GM21717 (cell line): Measurements from ENCODE around the gene WFDC11.
"Not testable (repeated sequence)": the region's sequence is repeated elsewhere in the genome, so short reads cannot be mapped to it uniquely, and the experiment has no call there.

Experiments used
- ATAC-seq: cut with Tn5 transposase; IDR thresholded peaks from one replicate; pipeline ENCODE4 v1.9.1; 2021; ENCODE audit warnings: mild to moderate bottlenecking, moderate library complexity; ENCODE audit not compliant: unreplicated experiment

Gene WFDC11

DNA sequence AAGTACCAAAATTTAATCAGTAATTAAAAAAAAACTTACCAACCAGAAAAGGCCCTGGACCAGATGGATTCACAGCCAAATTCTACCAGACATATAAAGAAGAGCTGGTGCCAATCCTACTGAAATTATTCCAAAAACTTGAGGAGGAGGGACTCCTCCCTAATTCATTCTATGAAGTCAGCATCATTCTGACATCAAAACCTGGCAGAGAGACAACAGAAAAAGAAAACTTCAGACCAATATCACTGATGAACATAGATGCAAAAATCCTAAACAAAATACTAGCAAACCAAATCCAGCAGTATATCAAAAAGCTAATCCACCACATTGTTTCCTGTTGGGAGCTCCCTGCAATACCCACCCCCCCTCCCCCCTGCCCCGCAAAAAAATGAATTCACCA lies at the start of gene WFDC11:
Gene WFDC11 (minus strand): TSS at position 101 of the 400 bp plus-strand sequence. CDS start 19,639 bp downstream, outside the sequence.
- no peak for ATAC-seq

GRCh38 chr20:45716141-45716688 lies 46.2 kb upstream of the WFDC11 start:
- ATAC-seq = not testable (repeated sequence)

- no peak for ATAC-seq
These were observed 35.1 kb upstream of the WFDC11 start, which contains the start of gene WFDC10B for GRCh38 chr20:45704969-45705637. Gene WFDC10B (minus strand): TSS chr20:45705019. CDS start chr20:45685992, 19,027 bp downstream.

DNA sequence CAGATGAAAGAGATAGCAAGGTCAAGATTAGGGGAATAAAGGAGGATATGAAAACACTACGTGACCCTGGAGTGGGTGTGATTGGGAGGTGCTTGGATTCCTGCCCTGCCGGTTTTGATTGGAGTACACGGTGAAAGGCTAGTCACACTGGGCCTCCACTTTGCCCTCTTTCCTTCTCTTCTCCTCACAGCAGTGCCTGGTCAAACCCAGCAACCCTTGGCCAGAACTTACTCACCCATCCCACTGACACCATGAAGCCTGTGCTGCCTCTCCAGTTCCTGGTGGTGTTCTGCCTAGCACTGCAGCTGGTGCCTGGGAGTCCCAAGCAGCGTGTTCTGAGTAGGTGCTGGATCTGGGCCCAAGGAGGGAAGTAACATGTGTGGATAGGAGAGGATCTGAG lies 31.8 kb upstream of the WFDC11 start, which contains the start of gene WFDC13:
Gene WFDC13 (plus strand): TSS at position 166 of the 400 bp plus-strand sequence. CDS start 86 bp downstream, at position 252.
- ATAC-seq = no peak

- ATAC-seq = no peak
These were observed 31.1 kb upstream of the WFDC11 start for GRCh38 chr20:45701104-45701503.

DNA sequence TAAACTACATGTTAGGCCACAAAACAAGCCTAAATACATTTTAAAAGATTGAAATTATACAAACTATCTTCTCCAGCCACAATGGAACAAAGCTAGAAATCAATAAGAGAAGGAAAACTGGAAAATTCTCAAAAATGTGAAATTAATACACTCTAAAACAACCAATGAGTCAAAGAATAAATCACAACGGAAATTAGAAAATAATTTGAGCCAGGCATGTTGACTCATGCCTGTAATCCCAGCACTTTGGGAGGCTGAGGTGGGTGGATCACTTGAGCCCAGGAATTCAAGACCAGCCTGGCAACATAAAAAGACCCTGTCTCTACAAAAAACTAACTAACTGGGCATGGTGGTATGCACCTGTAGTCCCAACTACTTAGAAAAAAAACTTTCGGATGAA lies 25.5 kb upstream of the WFDC11 start:
- ATAC-seq = no peak

DNA sequence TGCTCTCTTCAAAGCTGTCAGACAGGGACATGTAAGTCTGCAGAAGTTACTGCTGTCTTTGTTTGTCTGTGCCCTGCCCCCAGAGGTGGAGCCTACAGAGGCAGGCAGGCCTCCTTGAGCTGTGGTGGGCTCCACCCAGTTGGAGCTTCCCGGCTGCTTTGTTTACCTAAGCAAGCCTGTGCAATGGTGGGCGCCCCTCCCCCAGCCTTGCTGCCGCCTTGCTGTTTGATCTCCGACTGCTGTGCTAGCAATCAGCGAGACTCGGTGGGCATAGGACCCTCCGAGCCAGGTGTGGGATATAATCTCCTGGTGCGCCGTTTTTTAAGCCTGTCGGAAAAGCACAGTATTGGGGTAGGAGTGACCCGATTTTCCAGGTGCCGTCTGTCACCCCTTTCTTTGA lies 23.3 kb upstream of the WFDC11 start:
- ATAC-seq = not testable (repeated sequence)

DNA sequence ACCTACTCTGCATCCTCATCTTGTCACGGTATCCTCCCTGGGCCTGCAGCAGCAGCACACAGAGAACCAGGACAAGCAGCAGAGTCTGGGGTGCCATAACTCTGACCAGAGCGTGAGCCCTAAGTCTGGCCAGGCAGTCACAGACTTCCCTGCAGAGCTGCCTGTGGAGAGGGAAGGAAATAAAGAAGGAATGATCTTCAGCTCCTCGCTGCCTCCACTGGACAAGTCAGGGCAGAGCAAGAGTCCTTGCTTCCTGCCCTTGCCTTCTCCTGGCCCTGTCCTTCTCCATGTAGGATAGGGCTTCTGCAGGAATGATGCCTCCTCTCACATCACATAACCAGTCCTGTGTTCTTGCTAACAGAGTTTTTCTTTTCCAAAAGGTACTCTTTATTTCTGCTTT lies 15.9 kb upstream of the WFDC11 start:
- no peak for ATAC-seq

GRCh38 chr20:45679650-45680049 lies 9.6 kb upstream of the WFDC11 start:
- ATAC-seq = no peak

GRCh38 chr20:45672765-45673164 lies 2.7 kb upstream of the WFDC11 start:
- no peak for ATAC-seq

GRCh38 chr20:45657038-45657437 lies 13.0 kb downstream of the WFDC11 start:
- ATAC-seq = not testable (repeated sequence)

DNA sequence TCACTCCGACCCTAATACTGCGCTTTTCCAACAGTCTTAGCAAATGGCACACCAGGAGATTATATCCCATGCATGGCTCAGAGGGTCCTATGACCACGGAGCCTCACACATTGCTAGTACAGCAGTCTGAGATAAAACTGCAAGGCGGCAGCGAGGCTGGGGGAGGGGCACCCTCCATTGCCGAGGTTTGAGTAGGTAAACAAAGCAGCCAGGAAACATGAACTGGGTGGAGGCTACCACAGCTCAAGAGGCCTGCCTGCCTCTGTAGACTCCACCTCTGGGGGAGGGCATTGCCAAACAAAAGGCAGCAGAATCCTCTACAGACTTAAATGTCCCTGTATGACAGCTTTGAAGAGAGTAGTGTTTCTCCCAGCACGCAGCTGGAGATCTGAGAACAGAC lies 18.3 kb downstream of the WFDC11 start:
- ATAC-seq = not testable (repeated sequence)

DNA sequence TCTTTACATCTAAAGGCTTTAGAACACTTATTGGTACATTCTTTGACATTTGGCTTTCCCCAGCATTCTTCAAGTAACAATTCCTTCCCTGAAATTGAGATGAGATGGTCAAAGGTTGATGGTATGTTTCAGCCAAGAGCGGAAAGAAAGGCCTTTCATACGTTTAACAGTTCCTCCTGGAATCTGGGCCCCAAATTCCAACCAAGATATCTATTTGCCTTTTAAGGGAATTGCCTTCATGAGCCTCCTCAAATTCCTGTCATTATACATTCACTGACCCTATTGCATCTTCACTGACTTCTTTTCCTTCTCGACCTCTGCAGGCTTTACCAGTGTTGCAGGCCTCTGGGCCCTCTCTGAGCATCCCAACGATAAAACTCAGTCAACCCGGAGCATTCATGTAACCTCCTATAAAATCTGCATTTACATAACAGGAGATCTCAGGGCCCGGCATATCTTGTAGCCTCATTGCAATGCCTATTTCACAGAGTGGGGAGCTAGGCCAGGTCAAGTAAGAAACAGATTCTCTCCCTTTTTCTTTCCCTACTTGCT lies 20.7 kb downstream of the WFDC11 start:
- no peak for ATAC-seq

GRCh38 chr20:45647441-45648050 lies 22.5 kb downstream of the WFDC11 start:
- ATAC-seq = no peak

DNA sequence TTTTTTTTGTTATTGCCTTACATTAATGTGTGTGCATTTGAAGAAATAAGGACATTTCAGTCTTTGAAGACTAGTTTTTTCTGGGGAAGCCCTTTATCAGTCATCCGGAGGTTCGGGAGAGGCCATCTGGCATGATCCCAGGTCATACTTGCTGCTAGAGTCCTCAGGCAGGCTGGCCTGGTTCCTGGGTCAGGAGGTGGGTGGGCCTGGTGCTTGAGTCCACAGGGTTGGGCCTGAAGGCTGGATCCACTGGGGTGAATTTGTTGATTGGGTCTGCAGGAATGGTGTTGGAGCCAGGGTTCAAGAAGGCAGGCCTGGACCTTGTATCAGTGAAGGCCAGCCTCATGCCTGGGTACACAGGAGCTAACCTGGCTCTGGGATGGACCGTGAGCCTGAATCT lies 23.2 kb downstream of the WFDC11 start:
- ATAC-seq = no peak

DNA sequence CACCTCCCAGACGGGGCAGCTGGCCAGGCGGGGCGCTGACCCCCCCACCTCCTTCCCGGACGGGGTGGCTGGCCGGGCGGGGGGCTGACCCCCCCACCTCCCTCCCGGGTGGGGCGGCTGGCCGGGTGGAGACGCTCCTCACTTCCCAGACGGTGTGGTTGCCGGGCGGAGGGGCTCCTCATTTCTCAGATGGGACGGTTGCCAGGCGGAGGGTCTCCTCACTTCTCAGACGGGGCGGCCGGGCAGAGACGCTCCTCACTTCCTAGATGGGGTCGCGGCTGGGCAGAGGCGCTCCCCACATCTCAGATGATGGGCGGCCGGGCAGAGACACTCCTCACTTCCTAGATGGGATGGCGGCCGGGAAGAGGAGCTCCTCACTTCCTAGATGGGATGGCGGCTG lies 24.2 kb downstream of the WFDC11 start:
- not testable (repeated sequence) for ATAC-seq

DNA sequence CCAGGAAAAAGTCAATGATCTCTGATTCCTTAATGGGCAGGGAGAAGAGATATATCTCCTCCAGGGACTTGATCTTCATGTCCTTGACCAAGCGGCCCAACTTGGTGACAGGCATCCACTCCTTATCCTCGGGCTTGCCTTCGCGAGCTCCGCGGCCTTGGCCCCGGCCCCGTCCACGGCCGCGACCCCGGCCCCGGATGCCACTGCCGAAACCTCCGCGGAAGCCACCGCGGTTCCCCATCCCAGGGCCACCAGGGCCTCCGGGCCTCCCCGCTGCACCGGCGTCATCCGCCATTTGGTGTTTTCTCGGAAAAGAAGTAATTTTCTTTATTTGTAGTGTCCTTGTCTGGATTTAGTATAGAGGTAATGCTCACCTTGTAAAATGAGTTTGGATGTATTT lies 29.0 kb downstream of the WFDC11 start:
- not testable (repeated sequence) for ATAC-seq

DNA sequence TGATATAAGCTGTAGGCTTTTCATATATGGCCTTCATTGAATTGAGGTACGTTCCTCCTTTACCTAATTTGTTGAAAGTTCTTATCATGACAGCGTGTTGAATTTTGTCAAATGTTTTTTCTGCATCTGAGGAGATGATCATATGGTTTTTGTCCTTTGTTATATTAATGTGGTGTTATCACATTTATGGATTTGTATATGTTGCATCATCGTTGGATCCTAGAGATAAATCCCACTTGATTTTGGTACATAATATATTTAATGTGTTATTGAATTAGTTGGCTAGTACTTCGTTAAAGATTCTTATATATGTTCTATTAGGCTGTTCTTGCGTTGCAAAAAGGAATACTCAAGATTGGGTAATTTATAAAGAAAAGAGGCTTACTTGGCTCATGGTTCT lies 30.4 kb downstream of the WFDC11 start:
- no peak for ATAC-seq

- ATAC-seq = no peak
These were observed 33.5 kb downstream of the WFDC11 start for GRCh38 chr20:45636513-45636912.

GRCh38 chr20:45631184-45631583 lies 38.9 kb downstream of the WFDC11 start, which contains the start of gene WFDC9:
Gene WFDC9 (minus strand): TSS chr20:45631284. CDS start chr20:45610181, 21,103 bp downstream.
- no peak for ATAC-seq

DNA sequence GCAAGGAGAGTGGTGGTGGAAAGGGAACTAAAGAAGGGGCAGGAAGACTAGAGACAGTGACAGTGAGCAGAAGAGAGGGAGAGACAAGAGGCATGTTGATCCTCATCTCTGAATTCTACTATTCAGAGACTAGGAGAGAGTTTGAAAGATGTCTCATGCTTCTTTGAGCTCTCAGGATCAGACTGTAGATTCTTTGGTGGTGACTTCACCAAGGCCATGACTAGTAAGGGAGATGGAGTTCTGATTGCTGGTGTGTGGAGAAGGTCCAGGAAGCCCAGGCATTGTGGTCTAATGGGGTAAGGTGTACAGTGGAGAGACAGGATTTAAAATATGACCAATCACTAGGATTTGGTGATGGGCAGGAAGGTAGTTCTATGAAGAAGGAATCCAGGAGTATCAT lies 39.7 kb downstream of the WFDC11 start:
- ATAC-seq = no peak
